DOHH2 (cell line): Measurements from ENCODE around the gene GALNTL6.

Experiments
- EZH2phosphoT487 ChIP-seq: fragments of 200-600 bp; sonication (generic); IDR thresholded peaks from 2 replicates; pipeline ENCODE4 v1.6.1; 2017; ENCODE audit warnings: borderline replicate concordance, mild to moderate bottlenecking, antibody characterized with exemption, low read length, moderate library complexity, mixed read lengths
- TF ChIP-seq, protein P1 (sequence below): fragments of 200-600 bp; sonication (generic); IDR thresholded peaks from one replicate; pipeline ENCODE4 v1.5.1; 2014; ENCODE audit warnings: antibody characterized with exemption, mild to moderate bottlenecking, low read depth, low read length; ENCODE audit not compliant: poor library complexity, severe bottlenecking

DNA sequence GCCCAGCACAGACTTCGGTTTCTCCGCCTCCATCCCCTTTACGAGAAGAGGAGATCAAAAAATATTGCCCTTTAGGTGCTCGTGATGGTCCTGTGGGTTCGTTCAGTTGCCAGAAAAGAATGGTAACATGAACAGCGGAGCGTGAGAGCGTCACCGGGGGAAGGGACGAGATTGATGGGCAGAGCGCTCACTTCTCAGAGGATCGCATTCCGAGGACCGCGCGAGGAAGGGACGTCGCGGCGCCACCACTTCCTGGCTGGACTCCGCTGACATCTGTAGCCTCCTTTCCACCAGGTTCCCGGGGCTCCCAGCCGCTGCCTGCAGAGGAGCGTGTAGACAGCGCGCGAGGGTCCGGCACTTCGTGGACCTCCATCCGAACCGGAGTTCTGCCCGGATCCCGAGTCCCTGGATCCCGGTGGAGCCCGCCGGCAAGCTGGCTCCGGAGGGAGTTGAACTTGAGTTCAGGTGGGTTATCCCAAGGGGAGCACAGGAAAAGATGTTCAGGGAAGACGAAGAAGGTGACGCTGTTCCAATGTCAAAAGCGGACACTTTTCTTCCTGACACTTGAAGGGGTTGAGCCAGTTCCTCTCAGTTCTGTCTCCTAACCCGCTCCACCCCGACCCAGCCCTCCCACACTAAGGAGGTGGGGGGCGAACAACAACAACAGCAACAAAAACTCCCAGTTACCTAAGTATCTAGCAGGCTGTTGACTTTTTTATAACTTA, 484 bp downstream of the GALNTL6 start:
- TF ChIP-seq EZH2phosphoT487, result no peak
- TF ChIP-seq, protein P1, sequence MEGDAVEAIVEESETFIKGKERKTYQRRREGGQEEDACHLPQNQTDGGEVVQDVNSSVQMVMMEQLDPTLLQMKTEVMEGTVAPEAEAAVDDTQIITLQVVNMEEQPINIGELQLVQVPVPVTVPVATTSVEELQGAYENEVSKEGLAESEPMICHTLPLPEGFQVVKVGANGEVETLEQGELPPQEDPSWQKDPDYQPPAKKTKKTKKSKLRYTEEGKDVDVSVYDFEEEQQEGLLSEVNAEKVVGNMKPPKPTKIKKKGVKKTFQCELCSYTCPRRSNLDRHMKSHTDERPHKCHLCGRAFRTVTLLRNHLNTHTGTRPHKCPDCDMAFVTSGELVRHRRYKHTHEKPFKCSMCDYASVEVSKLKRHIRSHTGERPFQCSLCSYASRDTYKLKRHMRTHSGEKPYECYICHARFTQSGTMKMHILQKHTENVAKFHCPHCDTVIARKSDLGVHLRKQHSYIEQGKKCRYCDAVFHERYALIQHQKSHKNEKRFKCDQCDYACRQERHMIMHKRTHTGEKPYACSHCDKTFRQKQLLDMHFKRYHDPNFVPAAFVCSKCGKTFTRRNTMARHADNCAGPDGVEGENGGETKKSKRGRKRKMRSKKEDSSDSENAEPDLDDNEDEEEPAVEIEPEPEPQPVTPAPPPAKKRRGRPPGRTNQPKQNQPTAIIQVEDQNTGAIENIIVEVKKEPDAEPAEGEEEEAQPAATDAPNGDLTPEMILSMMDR, result no peak
